Liver (tissue), 9 donors: ENCODE data around the gene C9orf57. TPM values are rescaled to one million over a fixed set of nuclear protein-coding genes. Genes with fewer than 3 reads are reported as not detected.

ENCODE experiments used
- DNase-seq: peaks from one replicate; pipeline ENCODE4 v3.0.0-alpha.2; 2017; ENCODE audit warnings: low spot score
- H3K27ac ChIP-seq, 2 donors: one replicate each; pipeline ENCODE4 v1.7.0; 2013; ENCODE audit warnings: inconsistent platforms in 2 of 2, low read length in 2 of 2, control low read depth in 1 of 2, low read depth in 1 of 2, mild to moderate bottlenecking in 1 of 2
- H3K27me3 ChIP-seq, 4 donors: one replicate each; pipeline versions ENCODE4 v1.6.1 to v1.7.0; 2013; ENCODE audit warnings: low read length in 3 of 4, inconsistent platforms in 1 of 4, mild to moderate bottlenecking in 1 of 4, moderate library complexity in 1 of 4; ENCODE audit not compliant: control insufficient read depth in 4 of 4, insufficient read depth in 4 of 4
- H3K36me3 ChIP-seq, 4 donors: one replicate each; pipeline versions ENCODE4 v1.6.1 to v1.7.0; 2013; ENCODE audit warnings: low read length in 3 of 4, mild to moderate bottlenecking in 3 of 4, low read depth in 1 of 4, moderate library complexity in 1 of 4; ENCODE audit not compliant: control insufficient read depth in 4 of 4, insufficient read depth in 3 of 4
- H3K4me1 ChIP-seq, 4 donors: one replicate each; pipeline versions ENCODE4 v1.6.1 to v1.7.0; 2013; ENCODE audit warnings: low read length in 3 of 4, mild to moderate bottlenecking in 3 of 4, moderate library complexity in 1 of 4; ENCODE audit not compliant: control insufficient read depth in 4 of 4, insufficient read depth in 4 of 4
- H3K4me3 ChIP-seq, 3 donors: one replicate each; pipeline versions ENCODE4 v1.6.1 to v1.7.0; 2013; ENCODE audit warnings: low read length in 3 of 3, control low read depth in 1 of 3, low read depth in 1 of 3, mild to moderate bottlenecking in 1 of 3
- H3K9ac ChIP-seq, 2 donors: one replicate each; pipeline ENCODE4 v1.7.0; 2013; ENCODE audit warnings: low read length in 2 of 2, mild to moderate bottlenecking in 2 of 2, moderate library complexity in 2 of 2, control low read depth in 1 of 2, low read depth in 1 of 2
- H3K9me3 ChIP-seq, 4 donors: one replicate each; pipeline versions ENCODE4 v1.6.1 to v1.7.0; 2013; ENCODE audit warnings: low read length in 3 of 4; ENCODE audit not compliant: control insufficient read depth in 4 of 4
- ATF3 ChIP-seq: IDR thresholded peaks from 2 replicates; pipeline ENCODE4 v1.6.1; 2016; ENCODE audit warnings: antibody characterized with exemption
- CTCF ChIP-seq: fragments of 150-350 bp; IDR thresholded peaks from 2 replicates; pipeline ENCODE4 v1.5.1; 2017; ENCODE audit warnings: improper control_type of control experiment, low read depth, low read length; ENCODE audit not compliant: missing input control
- EGR1 ChIP-seq, 2 donors: IDR thresholded peaks; 2 replicates each; pipeline ENCODE4 v1.6.1; 2016 to 2018; ENCODE audit warnings: antibody characterized with exemption in 2 of 2, low read depth in 2 of 2
- FOXA1 ChIP-seq: IDR thresholded peaks from 2 replicates; pipeline ENCODE4 v1.6.1; 2016; ENCODE audit warnings: antibody characterized with exemption
- FOXA2 ChIP-seq: IDR thresholded peaks from 2 replicates; pipeline ENCODE4 v1.6.1; 2016; ENCODE audit warnings: antibody characterized with exemption
- GABPA ChIP-seq, 2 donors: IDR thresholded peaks in 1 of 2; conservative IDR thresholded peaks in 1 of 2; 2 replicates each; pipeline ENCODE4 v1.6.1; 2016; ENCODE audit warnings: antibody characterized with exemption in 2 of 2, mild to moderate bottlenecking in 1 of 2, moderate library complexity in 1 of 2
- HNF4A ChIP-seq, 2 donors: conservative IDR thresholded peaks; 2 replicates each; pipeline ENCODE4 v1.6.1; 2016; ENCODE audit warnings: antibody characterized with exemption in 2 of 2, mild to moderate bottlenecking in 2 of 2
- HNF4G ChIP-seq: IDR thresholded peaks from 2 replicates; pipeline ENCODE4 v1.6.1; 2016; ENCODE audit warnings: antibody characterized with exemption
- JUND ChIP-seq, 2 donors: IDR thresholded peaks; 2 replicates each; pipeline ENCODE4 v1.6.1; 2016; ENCODE audit warnings: antibody characterized with exemption in 2 of 2
- MAX ChIP-seq: IDR thresholded peaks from 2 replicates; pipeline ENCODE4 v1.6.1; 2016; ENCODE audit warnings: antibody characterized with exemption
- NR2F2 ChIP-seq: IDR thresholded peaks from 2 replicates; pipeline ENCODE4 v1.6.1; 2016; ENCODE audit warnings: antibody characterized with exemption
- RAD21 ChIP-seq, 2 donors: IDR thresholded peaks; 2 replicates each; pipeline ENCODE4 v1.6.1; 2016; ENCODE audit warnings: antibody characterized with exemption in 2 of 2, mild to moderate bottlenecking in 2 of 2
- REST ChIP-seq: IDR thresholded peaks from 2 replicates; pipeline ENCODE4 v1.6.1; 2016; ENCODE audit warnings: antibody characterized with exemption, mild to moderate bottlenecking
- RXRA ChIP-seq, 2 donors: IDR thresholded peaks; 2 replicates each; pipeline ENCODE4 v1.6.1; 2017 to 2018; ENCODE audit warnings: antibody characterized with exemption in 2 of 2, mild to moderate bottlenecking in 1 of 2
- SP1 ChIP-seq: IDR thresholded peaks from 2 replicates; pipeline ENCODE4 v1.6.1; 2018; ENCODE audit warnings: antibody characterized with exemption, mild to moderate bottlenecking
- TAF1 ChIP-seq: conservative IDR thresholded peaks from 2 replicates; pipeline ENCODE4 v1.6.1; 2016; ENCODE audit warnings: antibody characterized with exemption, mild to moderate bottlenecking
- YY1 ChIP-seq: IDR thresholded peaks from 2 replicates; pipeline ENCODE4 v1.6.1; 2016; ENCODE audit warnings: antibody characterized with exemption, mild to moderate bottlenecking
- WGBS: extraction: QIAGEN DNeasy Blood & Tissue Kit; methylation state at CpG from one replicate; pipeline ENCODE4 v1.1.7; 2013; 5-methylcytosine and 5-hydroxymethylcytosine counted together
- polyA plus RNA-seq, 2 donors: library from polyadenylated mRNA; stranded (reverse) in 1 of 2; unstranded in 1 of 2; fragments of 200-250 nt in 1 of 2; fragments of >200 nt in 1 of 2; fragmentation: Nextera tagmentation in 1 of 2; extraction: Ambion mirVana in 1 of 2; gene quantifications; one replicate each; pipeline versions ENCODE4 v1.2.1 to v1.2.3, GENCODE V29; 2013 to 2015
- total RNA-seq, 2 donors: library from RNA; depleted of rRNA; stranded (reverse); fragments of >200 nt; gene quantifications; one replicate each; pipeline ENCODE4 v1.2.3, GENCODE V29; 2014
- TF ChIP-seq, protein P1 (sequence below): IDR thresholded peaks from 2 replicates; pipeline ENCODE4 v1.6.1; 2016; ENCODE audit warnings: antibody characterized with exemption
- donor health status: healthy.
- donor health status: healthy.
- donor health status: healthy.
- donor health status: healthy.
- donor health status: healthy.

C9orf57 gene
- total and polyA plus RNA-seq, 4 donors = not detected

DNA sequence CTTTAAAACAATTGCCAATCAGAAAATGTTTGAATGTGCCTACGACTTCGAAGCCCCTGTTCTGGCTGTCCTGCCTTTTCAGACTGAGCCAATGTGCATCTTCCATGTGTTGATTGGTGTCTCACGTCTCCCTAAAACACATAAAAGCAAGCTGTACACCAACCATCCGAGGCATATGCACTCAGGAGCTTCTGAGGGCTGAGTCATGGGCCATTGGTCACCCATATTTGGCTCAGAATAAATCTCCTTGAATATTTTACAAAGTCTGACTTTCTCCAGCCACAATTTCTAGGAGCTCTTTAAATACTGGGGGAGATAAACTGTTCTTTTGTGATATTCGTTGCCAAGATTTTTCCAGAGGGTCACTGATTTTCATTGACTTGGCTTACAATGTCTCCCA is 53.9 kb downstream of the C9orf57 start:
- Histone ChIP-seq H3K4me3 (no peak overlapping the region), H3K9ac (no peak overlapping the region), H3K27me3 (no peaks in the 10 kb centered on the region), H3K4me1 (no peaks in the 10 kb centered on the region), H3K27ac (no peak overlapping the region), H3K36me3 (no peaks in the 10 kb centered on the region), H3K9me3 (no peaks in the 10 kb centered on the region)
- TF ChIP-seq, protein P1, sequence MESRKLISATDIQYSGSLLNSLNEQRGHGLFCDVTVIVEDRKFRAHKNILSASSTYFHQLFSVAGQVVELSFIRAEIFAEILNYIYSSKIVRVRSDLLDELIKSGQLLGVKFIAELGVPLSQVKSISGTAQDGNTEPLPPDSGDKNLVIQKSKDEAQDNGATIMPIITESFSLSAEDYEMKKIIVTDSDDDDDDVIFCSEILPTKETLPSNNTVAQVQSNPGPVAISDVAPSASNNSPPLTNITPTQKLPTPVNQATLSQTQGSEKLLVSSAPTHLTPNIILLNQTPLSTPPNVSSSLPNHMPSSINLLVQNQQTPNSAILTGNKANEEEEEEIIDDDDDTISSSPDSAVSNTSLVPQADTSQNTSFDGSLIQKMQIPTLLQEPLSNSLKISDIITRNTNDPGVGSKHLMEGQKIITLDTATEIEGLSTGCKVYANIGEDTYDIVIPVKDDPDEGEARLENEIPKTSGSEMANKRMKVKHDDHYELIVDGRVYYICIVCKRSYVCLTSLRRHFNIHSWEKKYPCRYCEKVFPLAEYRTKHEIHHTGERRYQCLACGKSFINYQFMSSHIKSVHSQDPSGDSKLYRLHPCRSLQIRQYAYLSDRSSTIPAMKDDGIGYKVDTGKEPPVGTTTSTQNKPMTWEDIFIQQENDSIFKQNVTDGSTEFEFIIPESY = no peak
- TF ChIP-seq HNF4A (conservative IDR thresholded peaks at IDR 0.05) = no peak
- no peak for TF ChIP-seq FOXA1
- TF ChIP-seq GABPA (IDR thresholded peaks at IDR 0.05 in 1 of 2, conservative IDR thresholded peaks at IDR 0.05 in 1 of 2) = no peak
- TF ChIP-seq JUND (IDR thresholded peaks at IDR 0.05) = no peak
- no peak for TF ChIP-seq NR2F2
- TF ChIP-seq YY1 = no peak
- TF ChIP-seq SP1 = no peak
- no peak for TF ChIP-seq TAF1
- no peak for TF ChIP-seq HNF4G
- no peak for TF ChIP-seq FOXA2
- TF ChIP-seq MAX = no peak
- no peak for TF ChIP-seq RXRA (IDR thresholded peaks at IDR 0.05)
- no peak for TF ChIP-seq CTCF
- no peak for TF ChIP-seq ATF3
- no peak for TF ChIP-seq EGR1 (IDR thresholded peaks at IDR 0.05; ENCODE audit: low read depth in 2 of 2)
- TF ChIP-seq RAD21 (IDR thresholded peaks at IDR 0.05) = no peak
- TF ChIP-seq REST = no peak
- 84% methylated on average over 5 of the region's 5 CpGs for WGBS
- DNase-seq = no peak

DNA sequence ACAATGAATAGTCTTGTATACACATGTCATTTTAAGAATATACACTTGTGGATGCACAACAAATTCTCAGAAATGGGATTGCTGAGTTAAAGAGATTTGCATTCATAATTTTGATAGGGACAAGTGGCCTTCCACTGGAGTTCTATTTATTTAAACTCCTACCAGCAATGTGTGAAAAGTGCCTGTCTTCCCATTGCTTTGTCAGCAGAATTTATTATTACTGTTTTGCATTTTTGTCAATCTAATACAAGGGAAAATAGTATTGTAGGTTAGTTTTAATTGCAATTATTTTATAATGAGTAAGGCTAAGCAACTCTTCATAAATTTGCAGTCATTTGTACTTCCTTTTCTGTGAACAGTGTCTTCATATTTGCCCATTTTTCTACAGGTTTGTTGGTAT is 55.0 kb downstream of the C9orf57 start:
- peaks cover 0 to 1% (median 0%) of the 10 kb centered on the region in 4 donors for H3K9me3 ChIP-seq
- H3K36me3 ChIP-seq = no peaks in the 10 kb centered on the region
- H3K27me3 ChIP-seq = no peaks in the 10 kb centered on the region
- no peak for DNase-seq
- no peak overlapping the region for H3K4me3 ChIP-seq
- H3K4me1 ChIP-seq = no peaks in the 10 kb centered on the region
- no peak overlapping the region for H3K9ac ChIP-seq
- H3K27ac ChIP-seq = no peak overlapping the region
- TF ChIP-seq FOXA2 = no peak
- TF ChIP-seq TAF1 = no peak
- no peak for TF ChIP-seq NR2F2
- no peak for TF ChIP-seq SP1
- TF ChIP-seq, protein P1 = no peak
- no peak for TF ChIP-seq MAX
- TF ChIP-seq REST = no peak
- TF ChIP-seq FOXA1 = no peak
- TF ChIP-seq YY1 = no peak
- TF ChIP-seq HNF4A (conservative IDR thresholded peaks at IDR 0.05) = no peak
- no peak for TF ChIP-seq JUND (IDR thresholded peaks at IDR 0.05)
- no peak for TF ChIP-seq EGR1 (IDR thresholded peaks at IDR 0.05; ENCODE audit: low read depth in 2 of 2)
